Transverse colon (tissue), 4 donors: ENCODE data around the gene NEK9. TPM values are rescaled to one million over a fixed set of nuclear protein-coding genes. Genes with fewer than 3 reads are reported as not detected.

ENCODE experiments used
- DNase-seq: peaks from one replicate; pipeline ENCODE4 v3.0.0-alpha.2; 2019
- H3K27ac ChIP-seq, 4 donors: fragments of 200-600 bp; sonication (generic); 2 replicates each; pipeline ENCODE4 v1.5.1; 2016 to 2018; ENCODE audit warnings: inconsistent platforms in 4 of 4
- H3K27me3 ChIP-seq: fragments of 200-600 bp; sonication (generic); 2 replicates; pipeline ENCODE4 v1.5.1; 2017; ENCODE audit warnings: inconsistent platforms
- H3K36me3 ChIP-seq, 4 donors: fragments of 200-600 bp; sonication (generic); 2 replicates each; pipeline ENCODE4 v1.5.1; 2017 to 2019; ENCODE audit warnings: inconsistent platforms in 4 of 4
- H3K4me1 ChIP-seq, 4 donors: fragments of 200-600 bp; sonication (generic); 2 replicates each; pipeline ENCODE4 v1.5.1; 2017 to 2020; ENCODE audit warnings: inconsistent platforms in 4 of 4
- H3K4me3 ChIP-seq, 4 donors: fragments of 200-600 bp; sonication (generic); 1 replicate in 1 of 4; 2 replicates in 3 of 4; pipeline versions ENCODE4 v1.5.1 to v1.6.1; 2017 to 2019; ENCODE audit warnings: inconsistent platforms in 4 of 4
- H3K9me3 ChIP-seq, 2 donors: fragments of 200-600 bp; sonication (generic); 2 replicates each; pipeline ENCODE4 v1.5.1; 2017 to 2019; ENCODE audit warnings: inconsistent platforms in 2 of 2
- EP300 ChIP-seq: sonication (generic); formaldehyde crosslinking; IDR thresholded peaks from one replicate; pipeline ENCODE4 v1.6.1; 2017; ENCODE audit warnings: antibody characterized with exemption, low read depth
- POLR2A ChIP-seq: fragments of 450-650 bp; IDR thresholded peaks from one replicate; pipeline ENCODE4 v1.6.1; 2016; ENCODE audit warnings: antibody characterized with exemption, mild to moderate bottlenecking, moderate library complexity
- POLR2AphosphoS5 ChIP-seq, 3 donors: sonication (generic); formaldehyde crosslinking; IDR thresholded peaks; one replicate each; pipeline ENCODE4 v1.6.1; 2016; ENCODE audit warnings: antibody characterized with exemption in 3 of 3
- WGBS, 2 donors: methylation state at CpG; one replicate each; pipeline ENCODE4 v1.1.5; 2018; ENCODE audit warnings: low coverage in 1 of 2; 5-methylcytosine and 5-hydroxymethylcytosine counted together
- in situ Hi-C, 4 donors: fragments of 200-750 bp; cut with MboI; loops; one replicate each; pipeline versions ENCODE4 v1.15.0 to v1.15.1; 2017; ENCODE audit warnings: low sequenced_read_pairs in 3 of 4, low pct_ligation_motif_present in 1 of 4, low pct_unique_long_range_greater_than_20kb in 1 of 4
- intact Hi-C: fragments of 100-400 bp; cut with DNase I; formaldehyde crosslinking; loops from one replicate; pipeline ENCODE4 v1.15.1; 2023; ENCODE audit warnings: low total_unique reads
- total RNA-seq, 4 donors: library from RNA; depleted of rRNA; stranded (reverse); fragments of >200 nt; gene quantifications; one replicate each; pipeline ENCODE4 v1.1.0, GENCODE V29; 2016
- TF ChIP-seq, protein P1 (sequence below), 5 experiments: fragments of 200-600 bp in 3 of 5; fragments of 450-650 bp in 2 of 5; sonication (generic) in 3 of 5; IDR thresholded peaks; 1 replicate in 2 of 5; 2 replicates in 3 of 5; pipeline ENCODE4 v1.5.1; 2016 to 2017; ENCODE audit warnings: antibody characterized with exemption in 5 of 5, inconsistent platforms in 3 of 5, mild to moderate bottlenecking in 2 of 5, moderate library complexity in 1 of 5

Gene NEK9
- 100 to 1,000 TPM in 1 of 4 donors, 10 to 100 TPM in 3; 24.4 to 121 (median 53.4) TPM for total RNA-seq

DNA sequence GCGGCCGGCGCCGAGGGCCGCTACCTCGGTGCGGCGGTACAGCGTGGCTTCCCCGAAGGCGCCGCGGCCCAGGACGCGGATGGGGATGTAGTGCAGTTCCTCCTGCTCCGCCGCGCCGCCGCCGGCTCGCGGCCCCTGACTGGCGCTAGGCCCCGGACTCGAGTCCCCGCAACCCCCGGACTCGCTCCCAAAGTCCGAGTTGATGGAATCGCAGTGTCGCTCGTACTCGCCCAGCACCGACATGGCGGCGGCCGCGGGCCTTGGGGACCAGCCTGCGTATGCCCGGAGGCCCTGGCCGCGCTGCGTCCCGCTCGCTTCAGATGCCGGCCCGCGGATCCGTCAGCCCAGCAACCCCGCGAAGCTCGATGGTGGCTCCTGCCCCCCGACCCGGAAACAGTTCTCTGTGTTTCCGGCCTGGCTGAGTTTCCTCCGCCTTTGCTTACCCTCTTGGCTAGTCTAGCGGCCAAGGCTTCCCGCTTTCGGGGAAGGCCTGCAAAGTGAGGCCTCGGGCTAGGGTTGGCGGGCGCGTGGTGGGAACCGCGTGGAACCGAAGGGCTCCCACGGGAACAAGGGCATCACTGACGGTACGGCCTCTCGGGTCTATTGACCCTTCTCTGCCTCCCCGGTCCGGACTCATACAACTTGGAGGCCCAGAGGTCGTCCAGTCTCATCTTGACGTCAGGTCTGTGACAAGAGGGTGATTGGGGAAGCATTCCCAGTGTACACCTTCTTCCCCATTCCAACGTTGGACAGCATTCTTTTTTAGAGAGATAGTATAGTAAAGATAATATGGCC lies at the start of gene NEK9:
Gene NEK9, minus strand, starts transcription at position 370 of the 795 bp plus-strand sequence. Its CDS starts 127 bp downstream, at position 243.
- 1% methylated on average over 54 of the region's 76 CpGs; no CpG with 5 or more reads in 1 of the 2 donors for WGBS, 2 donors
- in situ Hi-C loops = loop anchor here in 2 of 4 donors (25.0 kb wide), 1 partner anchor 360 kb away; no protein-coding TSS in a partner anchor
- H3K36me3 ChIP-seq = no peaks in the 10 kb centered on the region
- TF ChIP-seq EP300 (no peak), POLR2A (peak; percentile 80), POLR2AphosphoS5 (IDR thresholded peaks at IDR 0.05) (peak; percentile 79 to 94 (median 92))
- no peaks in the 10 kb centered on the region for H3K27me3 ChIP-seq
- peak within 1 kb of the TSS; percentile 52 to 80 (median 64) for H3K4me3 ChIP-seq
- intact Hi-C loops = no loop called here
- H3K4me1 ChIP-seq = peaks cover 19 to 47% (median 27%) of the 10 kb centered on the region in 4 donors
- no peaks in the 10 kb centered on the region for H3K9me3 ChIP-seq
- H3K27ac ChIP-seq = peak within 1 kb of the TSS; percentile 95 to 97 (median 96)
- peak; percentile 90 for DNase-seq

DNA sequence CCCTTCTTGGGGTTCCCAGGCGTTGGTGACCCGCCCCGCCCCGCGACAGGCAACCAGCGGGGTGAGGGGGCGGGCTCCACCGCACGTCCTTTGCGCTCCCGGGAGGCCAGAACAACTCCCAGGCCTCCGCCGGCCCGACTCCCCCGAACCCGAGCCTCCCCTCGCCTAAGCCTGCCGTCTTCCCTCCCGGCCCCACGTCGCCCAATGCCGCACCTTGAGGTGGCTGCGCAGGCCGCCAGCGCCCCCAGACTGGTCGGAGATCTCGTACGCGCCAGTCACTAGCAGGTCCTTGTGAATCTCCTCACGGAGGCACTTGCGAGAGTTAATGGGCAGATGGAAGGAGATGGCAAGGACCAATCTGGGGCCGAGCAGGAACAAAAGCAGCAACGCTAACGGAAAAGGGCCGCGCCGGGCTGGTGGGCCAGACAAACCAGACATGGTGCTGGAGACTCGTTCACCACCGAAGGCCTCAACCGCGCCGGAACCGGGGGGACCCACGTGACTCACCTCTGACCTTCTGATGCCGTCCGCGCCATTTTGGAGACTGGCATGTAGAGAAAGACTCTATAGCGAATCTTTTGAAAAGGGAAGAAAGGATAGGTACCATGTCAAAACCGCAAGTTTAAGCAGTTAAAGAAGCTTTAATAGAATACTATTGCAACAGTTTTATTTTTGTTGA lies 49.4 kb upstream of the NEK9 start, which contains the start of gene TMED10:
Gene TMED10, minus strand, starts transcription at position 471 of the 679 bp plus-strand sequence. Its CDS starts 33 bp downstream, at position 438.
- Histone ChIP-seq H3K27ac (peak within 1 kb of the TSS; percentile 96 to 100 (median 98)), H3K27me3 (no peaks in the 10 kb centered on the region), H3K4me3 (peak within 1 kb of the TSS; percentile 81 to 97 (median 88)), H3K36me3 (no peaks in the 10 kb centered on the region), H3K4me1 (peaks cover 8 to 39% (median 19%) of the 10 kb centered on the region in 4 donors), H3K9me3 (no peaks in the 10 kb centered on the region)
- TF ChIP-seq, protein P1, sequence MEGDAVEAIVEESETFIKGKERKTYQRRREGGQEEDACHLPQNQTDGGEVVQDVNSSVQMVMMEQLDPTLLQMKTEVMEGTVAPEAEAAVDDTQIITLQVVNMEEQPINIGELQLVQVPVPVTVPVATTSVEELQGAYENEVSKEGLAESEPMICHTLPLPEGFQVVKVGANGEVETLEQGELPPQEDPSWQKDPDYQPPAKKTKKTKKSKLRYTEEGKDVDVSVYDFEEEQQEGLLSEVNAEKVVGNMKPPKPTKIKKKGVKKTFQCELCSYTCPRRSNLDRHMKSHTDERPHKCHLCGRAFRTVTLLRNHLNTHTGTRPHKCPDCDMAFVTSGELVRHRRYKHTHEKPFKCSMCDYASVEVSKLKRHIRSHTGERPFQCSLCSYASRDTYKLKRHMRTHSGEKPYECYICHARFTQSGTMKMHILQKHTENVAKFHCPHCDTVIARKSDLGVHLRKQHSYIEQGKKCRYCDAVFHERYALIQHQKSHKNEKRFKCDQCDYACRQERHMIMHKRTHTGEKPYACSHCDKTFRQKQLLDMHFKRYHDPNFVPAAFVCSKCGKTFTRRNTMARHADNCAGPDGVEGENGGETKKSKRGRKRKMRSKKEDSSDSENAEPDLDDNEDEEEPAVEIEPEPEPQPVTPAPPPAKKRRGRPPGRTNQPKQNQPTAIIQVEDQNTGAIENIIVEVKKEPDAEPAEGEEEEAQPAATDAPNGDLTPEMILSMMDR (IDR thresholded peaks at IDR 0.05) = no peak
- TF ChIP-seq POLR2A (peak; percentile 78), POLR2AphosphoS5 (IDR thresholded peaks at IDR 0.05) (peak; percentile 70 to 82 (median 73)), EP300 (no peak)
- DNase-seq = peak; percentile 93
- in situ Hi-C loops (no loop called here), intact Hi-C loops (no loop called here)
- 0 to 1% methylated on average over 1 to 38 of the region's 49 CpGs for WGBS, 2 donors

DNA sequence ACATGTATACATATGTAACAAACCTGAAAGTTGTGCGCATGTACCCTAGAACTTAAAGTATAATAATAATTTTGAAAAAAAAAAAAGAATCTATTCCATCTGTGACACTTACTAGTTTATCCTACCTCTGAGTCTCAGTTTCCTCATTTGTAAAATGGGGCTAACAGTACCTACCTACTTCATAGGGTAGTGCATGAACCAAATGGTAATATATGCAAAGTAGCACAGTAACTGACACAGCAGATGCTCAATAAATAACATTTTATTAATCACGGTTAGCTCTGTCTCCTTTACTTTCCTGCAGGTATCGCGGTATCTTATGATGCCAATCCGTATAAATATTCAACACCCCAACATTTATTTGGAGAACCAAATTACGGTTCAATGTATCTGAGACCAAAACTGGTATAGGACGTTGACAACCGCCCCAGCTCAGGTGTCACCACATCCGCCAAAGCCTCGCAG lies 48.9 kb upstream of the NEK9 start:
- H3K36me3 ChIP-seq = no peaks in the 10 kb centered on the region
- in situ Hi-C loops = no loop called here
- peak overlapping the region; percentile 96 to 100 (median 98) for H3K27ac ChIP-seq
- intact Hi-C loops = no loop called here
- DNase-seq = no peak
- 8 to 89% methylated on average over 1 to 9 of the region's 10 CpGs for WGBS, 2 donors
- no peaks in the 10 kb centered on the region for H3K27me3 ChIP-seq
- peak overlapping the region; percentile 81 to 97 (median 88) for H3K4me3 ChIP-seq
- TF ChIP-seq POLR2AphosphoS5 (IDR thresholded peaks at IDR 0.05) = no peak
- no peak for TF ChIP-seq EP300
- TF ChIP-seq, protein P1 (IDR thresholded peaks at IDR 0.05) = no peak
- no peak for TF ChIP-seq POLR2A
- no peaks in the 10 kb centered on the region for H3K9me3 ChIP-seq
- peaks cover 8 to 45% (median 19%) of the 10 kb centered on the region in 4 donors for H3K4me1 ChIP-seq

DNA sequence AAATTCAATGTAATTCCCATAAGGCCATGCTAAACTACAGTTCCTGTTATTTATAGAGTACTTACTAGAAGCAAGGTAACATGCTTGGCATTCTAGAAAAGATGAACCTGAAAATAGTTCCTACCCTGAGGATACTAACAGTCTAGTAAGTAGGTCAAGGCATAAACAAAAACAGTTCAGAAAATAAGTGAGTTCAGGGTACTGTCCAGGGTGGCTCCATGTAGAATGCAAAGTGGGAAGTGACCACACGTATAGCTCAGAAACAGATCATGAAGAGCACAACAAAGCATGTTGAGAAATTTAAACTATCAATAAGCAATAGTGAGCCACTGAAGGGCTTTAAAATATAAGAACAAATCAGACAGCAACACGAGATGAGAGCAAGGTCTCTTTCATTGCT lies 47.2 kb upstream of the NEK9 start:
- Histone ChIP-seq H3K4me1 (peaks cover 8 to 60% (median 19%) of the 10 kb centered on the region in 4 donors), H3K4me3 (no peak overlapping the region), H3K36me3 (no peaks in the 10 kb centered on the region), H3K27ac (peak overlapping the region in 2 of 4 donors; percentile 96 to 100), H3K27me3 (no peaks in the 10 kb centered on the region), H3K9me3 (no peaks in the 10 kb centered on the region)
- intact Hi-C loops = no loop called here
- in situ Hi-C loops = no loop called here
- TF ChIP-seq POLR2AphosphoS5 (IDR thresholded peaks at IDR 0.05) = no peak
- TF ChIP-seq, protein P1 (IDR thresholded peaks at IDR 0.05) = no peak
- 52 to 58% methylated on average over 2 of the region's 2 CpGs for WGBS, 2 donors
- DNase-seq = no peak
